MG63 (cell line): Measurements from ENCODE around the gene AARSD1. TPM values are rescaled to one million over a fixed set of nuclear protein-coding genes. Genes with fewer than 3 reads are reported as not detected.
"Not testable (repeated sequence)": the region's sequence is repeated elsewhere in the genome, so short reads cannot be mapped to it uniquely, and the experiment has no call there.

Experiments
- DNase-seq: peaks from one replicate; pipeline ENCODE4 v3.0.0-alpha.2; 2020
- H3K27me3 ChIP-seq: fragments of 250-450 bp; sonication (Bioruptor Pico); 2 replicates; pipeline ENCODE4 v1.5.1; 2020; ENCODE audit warnings: mild to moderate bottlenecking, moderate library complexity
- H3K36me3 ChIP-seq: fragments of 250-450 bp; sonication (Bioruptor Pico); 2 replicates; pipeline ENCODE4 v1.5.1; 2020; ENCODE audit warnings: mild to moderate bottlenecking, moderate library complexity
- H3K4me3 ChIP-seq: fragments of 250-450 bp; sonication (Bioruptor Pico); 2 replicates; pipeline ENCODE4 v1.5.1; 2020; ENCODE audit warnings: mild to moderate bottlenecking, moderate library complexity
- H3K9me3 ChIP-seq: fragments of 250-450 bp; sonication (Bioruptor Pico); 2 replicates; pipeline ENCODE4 v1.5.1; 2020; ENCODE audit warnings: mild to moderate bottlenecking, moderate library complexity
- total RNA-seq: library from RNA; depleted of rRNA; stranded (reverse); fragments of >200 nt; shearing (Covaris generic); gene quantifications from 2 replicates; pipeline ENCODE4 v1.2.3, GENCODE V29; 2014; ENCODE audit warnings: low replicate concordance

The AARSD1 gene
- total RNA-seq, 1 experiment from 2014 or later = 41.7 TPM

GRCh38 chr17:42989726-42990652 is 25.7 kb upstream of the AARSD1 start:
- no peaks in the 10 kb centered on the region for H3K9me3 ChIP-seq
- peaks cover 51% of the 10 kb centered on the region for H3K36me3 ChIP-seq
- DNase-seq = peak; percentile 53
- no peak overlapping the region for H3K4me3 ChIP-seq
- no peaks in the 10 kb centered on the region for H3K27me3 ChIP-seq

GRCh38 chr17:42989141-42989540 is 24.9 kb upstream of the AARSD1 start:
- H3K9me3 ChIP-seq = no peaks in the 10 kb centered on the region
- no peak for DNase-seq
- H3K27me3 ChIP-seq = no peaks in the 10 kb centered on the region
- peaks cover 55% of the 10 kb centered on the region for H3K36me3 ChIP-seq
- no peak overlapping the region for H3K4me3 ChIP-seq

- DNase-seq = no peak
- Histone ChIP-seq H3K4me3 (no peak overlapping the region), H3K9me3 (no peaks in the 10 kb centered on the region), H3K27me3 (no peaks in the 10 kb centered on the region), H3K36me3 (peaks cover 37% of the 10 kb centered on the region)
Observed at GRCh38 chr17:42985225-42985624, 21.0 kb upstream of the AARSD1 start.

GRCh38 chr17:42982266-42982665 is 18.0 kb upstream of the AARSD1 start:
- Histone ChIP-seq H3K4me3 (no peak overlapping the region; the same call in 1 of the 2 replicates), H3K27me3 (0 out of 2 replicates have a peak, but pooled peaks cover 3% of the 10 kb centered on the region), H3K36me3 (peaks cover 15% of the 10 kb centered on the region), H3K9me3 (no peaks in the 10 kb centered on the region)
- DNase-seq = no peak

DNA sequence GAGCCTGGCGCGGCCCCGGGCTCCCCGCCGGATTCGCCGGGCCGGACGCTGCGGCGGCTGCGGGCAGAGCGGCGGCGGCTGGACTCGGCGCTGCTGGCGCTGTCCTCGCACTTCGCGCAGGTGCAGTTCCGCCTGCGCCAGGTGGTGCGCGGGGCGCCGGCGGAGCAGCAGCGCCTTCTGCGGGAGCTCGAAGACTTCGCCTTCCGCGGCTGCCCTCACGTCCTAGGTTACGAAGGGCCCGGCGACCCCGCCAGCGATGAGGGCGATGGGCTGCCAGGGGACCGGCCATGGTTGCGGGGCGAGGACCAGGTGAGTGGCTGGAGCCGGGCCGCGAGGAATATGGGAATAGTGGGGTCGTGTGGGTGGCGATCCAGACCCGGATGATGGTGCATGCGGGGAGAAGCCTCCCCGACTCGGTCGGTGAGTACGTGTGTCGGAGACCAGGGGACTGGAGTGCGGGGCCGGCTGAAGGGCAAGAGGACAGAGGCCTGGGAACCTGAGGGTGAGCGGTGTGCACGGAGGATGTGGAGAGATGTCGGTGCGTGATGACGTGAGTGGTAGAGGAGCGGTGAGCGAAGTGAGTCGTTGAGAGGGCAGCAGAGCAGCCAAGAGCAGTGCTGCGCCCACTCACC is 16.6 kb upstream of the AARSD1 start:
- Histone ChIP-seq H3K36me3 (peaks cover 15% of the 10 kb centered on the region), H3K9me3 (no peaks in the 10 kb centered on the region), H3K27me3 (0 out of 2 replicates have a peak, but pooled peaks cover 3% of the 10 kb centered on the region), H3K4me3 (peak overlapping the region; percentile 77)
- peak; percentile 66 for DNase-seq

DNA sequence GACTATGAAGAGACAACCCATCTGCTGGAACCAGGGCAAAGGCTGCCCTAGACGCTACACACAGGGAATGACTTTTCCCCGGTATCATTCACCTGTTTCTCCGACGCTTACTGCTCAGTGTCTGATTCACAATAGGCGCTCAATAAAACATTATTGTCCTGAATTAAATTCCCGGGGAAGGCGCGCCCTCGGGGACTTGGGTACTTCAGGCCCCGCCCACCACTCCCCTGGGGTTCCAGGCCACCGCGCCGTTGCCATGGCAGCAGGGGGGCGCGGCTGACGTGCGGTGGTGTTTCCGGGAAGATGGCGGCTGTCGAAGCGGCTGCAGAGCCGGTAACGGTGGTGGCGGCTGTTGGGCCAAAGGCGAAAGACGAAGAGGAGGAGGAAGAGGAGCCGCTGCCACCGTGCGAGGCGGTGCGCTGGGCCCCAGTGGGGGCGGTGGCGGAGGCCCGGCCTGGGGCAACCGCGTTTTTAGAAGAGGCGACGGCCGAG is 16.1 kb upstream of the AARSD1 start, which contains the start of gene RUNDC1:
Gene RUNDC1, plus strand, starts transcription at position 292 of the 492 bp plus-strand sequence. Its CDS starts 12 bp downstream, at position 304.
- peak; percentile 88 for DNase-seq
- Histone ChIP-seq H3K9me3 (no peaks in the 10 kb centered on the region), H3K36me3 (peaks cover 12% of the 10 kb centered on the region), H3K4me3 (peak within 1 kb of the TSS; percentile 77), H3K27me3 (0 out of 2 replicates have a peak, but pooled peaks cover 3% of the 10 kb centered on the region)

DNA sequence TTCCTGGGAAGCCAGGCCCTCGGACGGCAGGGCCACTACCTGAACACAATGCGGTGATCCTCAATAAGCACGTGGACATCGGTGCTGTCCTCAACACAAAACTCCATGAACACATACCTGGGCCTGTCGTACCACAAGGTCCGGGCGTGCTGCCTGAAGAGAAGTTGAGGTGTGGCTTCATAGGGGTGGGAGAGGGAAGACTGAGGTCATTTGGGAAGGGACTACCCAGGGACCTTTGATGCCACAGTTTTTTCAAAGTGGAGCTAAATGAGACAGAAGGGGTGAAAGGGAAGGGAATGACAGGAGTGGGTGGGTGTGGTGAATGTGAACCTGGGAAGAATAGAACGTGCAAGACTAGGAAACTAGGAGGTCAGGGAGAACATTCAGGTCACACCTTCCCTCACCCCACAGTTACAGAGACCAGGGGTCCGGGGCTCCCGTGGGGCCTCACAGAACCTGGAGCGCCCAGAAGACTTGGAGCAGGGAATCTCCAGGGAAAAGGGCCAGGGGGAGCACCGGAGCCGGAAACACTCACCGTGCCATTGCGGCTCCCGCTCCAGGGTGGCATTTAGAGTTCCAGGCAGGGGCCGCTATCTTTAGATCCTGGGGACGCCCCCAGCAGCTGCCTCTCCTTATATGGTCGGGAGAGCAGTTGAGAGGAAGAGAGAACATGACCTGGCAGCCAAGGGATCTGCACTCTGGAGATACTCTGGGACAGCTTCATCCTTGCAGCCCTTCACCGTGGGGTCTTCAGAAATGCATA is 15.4 kb upstream of the AARSD1 start, which contains the start of gene PTGES3L:
Gene PTGES3L, minus strand, starts transcription at position 570 of the 763 bp plus-strand sequence. Its CDS starts 27 bp downstream, at position 543.
- Histone ChIP-seq H3K27me3 (0 out of 2 replicates have a peak, but pooled peaks cover 3% of the 10 kb centered on the region), H3K4me3 (peak within 1 kb of the TSS; percentile 77), H3K9me3 (no peaks in the 10 kb centered on the region), H3K36me3 (peaks cover 7% of the 10 kb centered on the region)
- DNase-seq = no peak

GRCh38 chr17:42975701-42976100 is 11.4 kb upstream of the AARSD1 start:
- H3K36me3 ChIP-seq, H3K4me3 ChIP-seq, H3K9me3 ChIP-seq, H3K27me3 ChIP-seq, DNase-seq: not testable (repeated sequence)

GRCh38 chr17:42975265-42975664 is 11.0 kb upstream of the AARSD1 start:
- H3K27me3 ChIP-seq = peaks cover 7% of the 10 kb centered on the region; the same call in 1 of the 2 replicates
- no peaks in the 10 kb centered on the region for H3K9me3 ChIP-seq
- no peak for DNase-seq
- H3K36me3 ChIP-seq = no peaks in the 10 kb centered on the region
- H3K4me3 ChIP-seq = no peak overlapping the region

GRCh38 chr17:42973323-42973722 is 9.1 kb upstream of the AARSD1 start:
- H3K36me3 ChIP-seq, H3K9me3 ChIP-seq, DNase-seq, H3K4me3 ChIP-seq, H3K27me3 ChIP-seq: not testable (repeated sequence)

DNA sequence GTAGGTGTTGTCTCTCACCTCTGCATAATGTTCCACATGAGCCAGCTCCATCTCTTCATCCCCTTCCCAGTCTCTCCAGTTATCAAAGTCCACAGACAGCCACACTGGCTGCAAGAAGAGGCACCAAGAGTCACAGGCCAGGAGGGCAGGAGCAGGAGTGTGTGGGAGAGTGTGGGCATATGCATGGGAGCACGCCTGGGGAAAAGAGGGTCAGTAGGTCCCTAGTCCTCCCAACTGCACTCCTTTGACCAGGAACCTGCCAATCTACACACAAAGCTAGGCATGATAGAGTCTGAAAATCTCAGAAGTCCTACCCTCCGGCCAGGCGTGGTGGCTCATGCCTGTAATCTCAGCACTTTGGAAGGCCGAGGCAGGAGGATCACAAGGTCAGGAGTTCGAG is 7.3 kb upstream of the AARSD1 start:
- Histone ChIP-seq H3K27me3 (peaks cover 3% of the 10 kb centered on the region; the same call in 1 of the 2 replicates), H3K36me3 (no peaks in the 10 kb centered on the region), H3K4me3 (no peak overlapping the region), H3K9me3 (no peaks in the 10 kb centered on the region)
- no peak for DNase-seq

DNA sequence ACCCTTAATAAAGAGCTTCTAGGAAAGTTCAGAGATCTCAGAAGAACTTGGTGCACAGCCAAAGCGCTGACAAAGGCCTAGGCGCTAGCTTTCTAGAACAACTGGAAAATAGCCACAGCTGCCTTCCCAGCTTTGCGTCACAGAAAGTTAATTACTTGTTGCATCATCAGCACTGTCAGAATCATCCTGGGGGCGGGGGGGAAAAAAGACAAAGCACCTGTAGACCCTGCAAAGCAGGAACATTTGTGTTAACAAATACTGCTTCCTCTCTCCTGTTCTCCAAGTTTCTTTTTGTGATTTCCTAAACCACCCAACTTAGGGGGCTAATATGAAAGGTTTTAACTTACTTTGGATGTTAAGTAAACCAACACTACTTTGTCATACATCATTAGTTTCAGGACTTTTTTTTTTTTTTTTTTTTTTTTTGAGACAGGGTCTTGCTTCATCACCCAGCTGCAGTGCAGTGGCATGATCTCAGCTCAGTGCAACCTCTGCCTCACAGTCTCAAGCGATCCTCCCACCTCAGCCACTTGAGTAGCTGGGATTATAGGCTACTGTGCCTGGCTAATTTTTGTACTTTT is 4.8 kb upstream of the AARSD1 start:
- H3K9me3 ChIP-seq = no peaks in the 10 kb centered on the region
- no peak for DNase-seq

DNA sequence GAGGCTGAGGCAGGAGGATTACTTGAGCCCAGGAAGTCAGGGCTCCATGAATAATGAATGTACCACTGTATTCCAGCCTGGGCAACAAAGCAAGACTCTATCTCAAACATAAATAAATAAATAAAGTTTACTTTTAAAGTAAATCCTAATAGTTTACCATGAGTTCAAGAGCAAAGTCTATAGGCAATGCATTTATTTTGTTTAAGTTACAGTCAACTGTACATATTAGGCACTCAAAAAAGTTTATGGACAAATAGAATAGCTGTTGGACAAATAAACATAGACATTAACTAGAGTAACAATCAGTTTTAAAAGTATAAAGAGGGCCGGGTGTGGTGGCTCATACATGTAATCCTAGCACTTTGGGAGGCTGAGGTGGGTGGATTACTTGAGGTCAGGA is 3.7 kb upstream of the AARSD1 start:
- Histone ChIP-seq H3K36me3 (peaks cover 4% of the 10 kb centered on the region; the same call in 1 of the 2 replicates), H3K27me3 (peaks cover 3% of the 10 kb centered on the region; the same call in 1 of the 2 replicates), H3K4me3 (no peak overlapping the region), H3K9me3 (no peaks in the 10 kb centered on the region)
- no peak for DNase-seq

More for the DNA sequence above, 4.8 kb upstream of the AARSD1 start:
- H3K27me3 ChIP-seq = peaks cover 3% of the 10 kb centered on the region; the same call in 1 of the 2 replicates
- no peaks in the 10 kb centered on the region for H3K36me3 ChIP-seq
- no peak overlapping the region for H3K4me3 ChIP-seq

DNA sequence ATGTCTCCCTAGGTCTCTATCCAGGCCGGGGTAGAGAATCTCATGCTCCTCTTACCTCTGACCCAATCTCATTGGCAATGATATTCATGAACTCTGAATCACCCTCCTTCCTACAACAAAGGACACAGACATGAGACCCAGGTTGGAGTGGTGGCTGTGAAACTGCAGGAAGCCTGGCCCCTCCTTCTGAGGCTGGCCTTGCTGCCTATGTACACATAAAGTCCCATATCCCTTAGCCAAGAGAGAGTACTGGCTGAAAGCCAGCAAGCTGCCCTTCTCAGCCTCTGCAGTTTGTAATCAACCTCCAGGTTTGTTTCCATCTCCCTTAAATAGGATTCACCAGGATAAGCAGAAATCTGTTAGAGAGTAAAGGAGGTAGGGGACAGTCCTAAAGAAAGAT is 10.6 kb downstream of the AARSD1 start:
- no peak for DNase-seq
- no peak overlapping the region for H3K4me3 ChIP-seq
- peaks cover 75% of the 10 kb centered on the region for H3K36me3 ChIP-seq
- no peaks in the 10 kb centered on the region for H3K27me3 ChIP-seq
- no peaks in the 10 kb centered on the region for H3K9me3 ChIP-seq

- DNase-seq = peak; percentile 67
- Histone ChIP-seq H3K4me3 (no peak overlapping the region), H3K36me3 (peaks cover 54% of the 10 kb centered on the region), H3K27me3 (no peaks in the 10 kb centered on the region), H3K9me3 (no peaks in the 10 kb centered on the region)
Observed at GRCh38 chr17:42950044-42950783, 14.0 kb downstream of the AARSD1 start.
